SK-N-SH (cell line): ENCODE results near the gene KRTAP11-1. TPM values are rescaled to one million over a fixed set of nuclear protein-coding genes. Genes with fewer than 3 reads are reported as not detected.

Source experiments
- CTCF ChIA-PET: fragments of 300-600, 350-600 bp; formaldehyde crosslinking; extraction: SDS; loops from one replicate; lab custom pipeline; 2021; lab: Yijun Ruan, JAX
- POLR2A ChIA-PET: fragments of 350-600 bp; sonication (Branson Sonifier 250); formaldehyde crosslinking; extraction: SDS; loops from one replicate; lab custom pipeline; 2020; ENCODE audit warnings: antibody characterized with exemption, inconsistent platforms; lab: Yijun Ruan, JAX
- DNase-seq: peaks from one replicate; pipeline ENCODE4 v3.0.0; 2012
- H2AFZ ChIP-seq: fragments of 200-600 bp; sonication (generic); 2 replicates; pipeline ENCODE4 v1.8.1; 2016; ENCODE audit warnings: antibody characterized with exemption, mild to moderate bottlenecking, low read depth
- H3F3A ChIP-seq: fragments of 200-600 bp; sonication (generic); replicated peaks from 2 replicates; pipeline ENCODE3; 2016; ENCODE audit warnings: antibody characterized with exemption, mild to moderate bottlenecking; ENCODE audit not compliant: insufficient read depth
- H3K27ac ChIP-seq, 2 experiments: fragments of 200-500 bp in 1 of 2; fragments of 200-600 bp in 1 of 2; sonication (Bioruptor generic) in 1 of 2; sonication (generic), shearing (Covaris generic) in 1 of 2; 2 replicates each; pipeline versions ENCODE4 v1.5.1 to v1.6.1; 2014 to 2016; ENCODE audit warnings: low read depth in 2 of 2, inconsistent platforms in 1 of 2, low read length in 1 of 2, mild to moderate bottlenecking in 1 of 2, mixed read lengths in 1 of 2
- H3K27me3 ChIP-seq: fragments of 200-600 bp; sonication (generic), shearing (Covaris generic); 2 replicates; pipeline ENCODE4 v1.6.1; 2016; ENCODE audit warnings: mixed run types; ENCODE audit not compliant: insufficient read depth
- H3K36me3 ChIP-seq, 2 experiments: fragments of 200-500 bp in 1 of 2; fragments of 200-600 bp in 1 of 2; sonication (Bioruptor generic) in 1 of 2; sonication (generic) in 1 of 2; replicated peaks in 1 of 2; 2 replicates each; pipeline versions ENCODE3 to v1.5.1; 2014 to 2016; ENCODE audit warnings: low read length in 1 of 2, mild to moderate bottlenecking in 1 of 2; ENCODE audit not compliant: insufficient read depth in 2 of 2, control insufficient read depth in 1 of 2
- H3K4me1 ChIP-seq, 2 experiments: fragments of 200-500 bp in 1 of 2; fragments of 200-600 bp in 1 of 2; sonication (Bioruptor generic) in 1 of 2; sonication (generic), shearing (Covaris generic) in 1 of 2; 2 replicates each; pipeline versions ENCODE4 v1.5.1 to v1.6.1; 2014 to 2016; ENCODE audit warnings: low read depth in 1 of 2, low read length in 1 of 2, mixed run types in 1 of 2; ENCODE audit not compliant: insufficient read depth in 2 of 2, control insufficient read depth in 1 of 2
- H3K4me2 ChIP-seq: fragments of 200-600 bp; sonication (generic), shearing (Covaris generic); 2 replicates; pipeline ENCODE4 v1.6.1; 2017; ENCODE audit warnings: mixed run types
- H3K4me3 ChIP-seq, 2 experiments: fragments of 200-500 bp in 1 of 2; fragments of 200-600 bp in 1 of 2; sonication (Bioruptor generic) in 1 of 2; sonication (generic), shearing (Covaris generic) in 1 of 2; 2 replicates each; pipeline versions ENCODE4 v1.5.1 to v1.8.1; 2014 to 2016; ENCODE audit warnings: low read depth in 2 of 2, inconsistent platforms in 1 of 2, low read length in 1 of 2, mild to moderate bottlenecking in 1 of 2, mixed read lengths in 1 of 2, moderate library complexity in 1 of 2
- H3K79me2 ChIP-seq: fragments of 200-600 bp; sonication (generic); 2 replicates; pipeline ENCODE4 v1.8.1; 2017; ENCODE audit warnings: mild to moderate bottlenecking; ENCODE audit not compliant: insufficient read depth
- H3K9ac ChIP-seq: fragments of 200-600 bp; sonication (generic); 2 replicates; pipeline ENCODE4 v1.6.1; 2017; ENCODE audit warnings: mixed run types
- H3K9me2 ChIP-seq: fragments of 200-600 bp; sonication (generic); 2 replicates; pipeline ENCODE4 v1.6.1; 2017; ENCODE audit warnings: mixed run types
- H3K9me3 ChIP-seq: fragments of 200-600 bp; sonication (generic); 2 replicates; pipeline ENCODE4 v1.6.1; 2017; ENCODE audit warnings: mixed run types, mild to moderate bottlenecking, moderate library complexity
- H4K20me1 ChIP-seq: fragments of 200-600 bp; sonication (generic); 2 replicates; pipeline ENCODE4 v1.6.1; 2017; ENCODE audit warnings: mild to moderate bottlenecking, mixed run types; ENCODE audit not compliant: insufficient read depth
- EP300 ChIP-seq, 2 experiments: IDR thresholded peaks; 2 replicates each; pipeline versions ENCODE4 v1.4.0 to v1.6.1; 2012; ENCODE audit warnings: borderline replicate concordance in 1 of 2, low read depth in 1 of 2, low read length in 1 of 2
- EZH2phosphoT487 ChIP-seq: fragments of 200-600 bp; sonication (generic); IDR thresholded peaks from 2 replicates; pipeline ENCODE4 v1.6.1; 2017; ENCODE audit warnings: low read depth, mixed run types, mild to moderate bottlenecking, antibody characterized with exemption, moderate library complexity, borderline replicate concordance
- FOSL2 ChIP-seq: IDR thresholded peaks from 2 replicates; pipeline ENCODE4 v1.4.0; 2012; ENCODE audit warnings: low read depth, mild to moderate bottlenecking, moderate library complexity, borderline replicate concordance
- FOXM1 ChIP-seq: IDR thresholded peaks from 2 replicates; pipeline ENCODE4 v1.4.0; 2012; ENCODE audit warnings: low read depth, mild to moderate bottlenecking
- GABPA ChIP-seq: IDR thresholded peaks from 2 replicates; pipeline ENCODE4 v1.4.0; 2012; ENCODE audit warnings: low read depth, mild to moderate bottlenecking
- JUND ChIP-seq: IDR thresholded peaks from 2 replicates; pipeline ENCODE4 v1.4.0; 2012
- MEF2A ChIP-seq: IDR thresholded peaks from 2 replicates; pipeline ENCODE4 v1.4.0; 2012; ENCODE audit warnings: low read depth, borderline replicate concordance
- MXI1 ChIP-seq: IDR thresholded peaks from 2 replicates; pipeline ENCODE4 v1.6.1; 2012; ENCODE audit warnings: mild to moderate bottlenecking, low read depth, low read length, improper control_type of control experiment
- NFIC ChIP-seq: IDR thresholded peaks from 2 replicates; pipeline ENCODE4 v1.4.0; 2012; ENCODE audit warnings: borderline replicate concordance
- NRF1 ChIP-seq: IDR thresholded peaks from 2 replicates; pipeline ENCODE4 v1.6.1; 2012; ENCODE audit warnings: low read depth, mild to moderate bottlenecking, low read length
- POLR2AphosphoS5 ChIP-seq: IDR thresholded peaks from 2 replicates; pipeline ENCODE4 v1.6.1; 2012; ENCODE audit warnings: low read depth, low read length
- RAD21 ChIP-seq: IDR thresholded peaks from 2 replicates; pipeline ENCODE4 v1.6.1; 2012; ENCODE audit warnings: mild to moderate bottlenecking, low read length
- RCOR1 ChIP-seq: fragments of 150-350 bp; IDR thresholded peaks from 2 replicates; pipeline ENCODE4 v1.6.1; 2017; ENCODE audit warnings: antibody characterized with exemption, low read length
- RXRA ChIP-seq: IDR thresholded peaks from 2 replicates; pipeline ENCODE4 v1.4.0; 2012; ENCODE audit warnings: low read depth, mild to moderate bottlenecking, borderline replicate concordance
- SMC3 ChIP-seq: IDR thresholded peaks from 2 replicates; pipeline ENCODE4 v1.6.1; 2012; ENCODE audit warnings: low read depth, low read length, improper control_type of control experiment
- TAF1 ChIP-seq: IDR thresholded peaks from 2 replicates; pipeline ENCODE4 v1.6.1; 2012; ENCODE audit warnings: low read depth, mild to moderate bottlenecking, low read length, moderate library complexity, borderline replicate concordance
- TCF12 ChIP-seq: IDR thresholded peaks from 2 replicates; pipeline ENCODE4 v1.4.0; 2012
- TEAD4 ChIP-seq: IDR thresholded peaks from 2 replicates; pipeline ENCODE4 v1.4.0; 2012; ENCODE audit warnings: mild to moderate bottlenecking, borderline replicate concordance; ENCODE audit not compliant: insufficient read depth
- YY1 ChIP-seq: IDR thresholded peaks from 2 replicates; pipeline ENCODE4 v1.4.0; 2012; ENCODE audit warnings: low read depth, mild to moderate bottlenecking
- WGBS: methylation state at CpG from one replicate; pipeline ENCODE4 v1.1.6; 2017; ENCODE audit warnings: low lambda C conversion rate; 5-methylcytosine and 5-hydroxymethylcytosine counted together
- polyA plus RNA-seq, 3 experiments: library from polyadenylated mRNA; depleted of rRNA; stranded (reverse); fragments of >200 nt; gene quantifications; 2 replicates each; pipeline ENCODE4 v1.2.3, GENCODE V29; 2012
- TF ChIP-seq, protein P1 (sequence below): IDR thresholded peaks from 2 replicates; pipeline ENCODE4; 2012
- TF ChIP-seq, protein P2 (sequence below): IDR thresholded peaks from 2 replicates; pipeline ENCODE4 v1.4.0; 2012; ENCODE audit warnings: low read depth, borderline replicate concordance
- TF ChIP-seq, protein P3 (sequence below): IDR thresholded peaks from 2 replicates; pipeline ENCODE4 v1.6.1; 2012; ENCODE audit warnings: mild to moderate bottlenecking, low read depth, low read length, moderate library complexity

The KRTAP11-1 gene
- polyA plus RNA-seq, 1 of the 3 experiments (the other 2 are of a cell fraction), result not detected

DNA sequence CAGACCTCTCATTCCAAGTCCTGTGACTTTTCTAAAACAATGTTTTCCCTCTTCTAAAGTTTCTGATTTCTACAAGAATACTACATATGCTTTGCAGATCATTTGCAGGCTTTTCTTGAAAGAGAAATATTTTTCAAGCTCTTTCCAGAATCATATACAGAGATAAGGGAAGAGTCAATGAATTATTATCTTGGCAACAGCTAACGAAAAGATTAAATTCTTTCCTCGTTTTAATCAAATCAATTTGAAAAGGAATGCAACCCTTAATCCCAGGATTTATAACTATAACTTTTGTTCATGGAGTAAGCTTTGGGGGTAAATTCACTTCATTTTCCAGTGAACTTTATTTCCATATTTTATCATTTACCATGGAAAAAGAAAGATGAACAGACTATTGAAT lies 6.9 kb downstream of the KRTAP11-1 start:
- no peak for DNase-seq
- H3K27me3 ChIP-seq, result no peaks in the 10 kb centered on the region
- no peak overlapping the region for H3K4me2 ChIP-seq
- TF ChIP-seq TAF1, result no peak
- no peak for TF ChIP-seq NRF1
- no peak for TF ChIP-seq SMC3
- TF ChIP-seq EZH2phosphoT487, result no peak
- TF ChIP-seq TCF12, result no peak
- TF ChIP-seq, protein P1, sequence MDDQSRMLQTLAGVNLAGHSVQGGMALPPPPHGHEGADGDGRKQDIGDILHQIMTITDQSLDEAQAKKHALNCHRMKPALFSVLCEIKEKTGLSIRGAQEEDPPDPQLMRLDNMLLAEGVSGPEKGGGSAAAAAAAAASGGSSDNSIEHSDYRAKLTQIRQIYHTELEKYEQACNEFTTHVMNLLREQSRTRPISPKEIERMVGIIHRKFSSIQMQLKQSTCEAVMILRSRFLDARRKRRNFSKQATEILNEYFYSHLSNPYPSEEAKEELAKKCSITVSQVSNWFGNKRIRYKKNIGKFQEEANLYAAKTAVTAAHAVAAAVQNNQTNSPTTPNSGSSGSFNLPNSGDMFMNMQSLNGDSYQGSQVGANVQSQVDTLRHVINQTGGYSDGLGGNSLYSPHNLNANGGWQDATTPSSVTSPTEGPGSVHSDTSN, result no peak
- no peak for TF ChIP-seq JUND
- TF ChIP-seq, protein P2, sequence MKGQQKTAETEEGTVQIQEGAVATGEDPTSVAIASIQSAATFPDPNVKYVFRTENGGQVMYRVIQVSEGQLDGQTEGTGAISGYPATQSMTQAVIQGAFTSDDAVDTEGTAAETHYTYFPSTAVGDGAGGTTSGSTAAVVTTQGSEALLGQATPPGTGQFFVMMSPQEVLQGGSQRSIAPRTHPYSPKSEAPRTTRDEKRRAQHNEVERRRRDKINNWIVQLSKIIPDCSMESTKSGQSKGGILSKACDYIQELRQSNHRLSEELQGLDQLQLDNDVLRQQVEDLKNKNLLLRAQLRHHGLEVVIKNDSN, result no peak
- TF ChIP-seq GABPA, result no peak
- TF ChIP-seq RXRA, result no peak
- TF ChIP-seq FOSL2, result no peak
- no peak for TF ChIP-seq FOXM1
- no peak for TF ChIP-seq YY1
- no peak for TF ChIP-seq TEAD4
- TF ChIP-seq MXI1, result no peak
- TF ChIP-seq POLR2AphosphoS5, result no peak
- TF ChIP-seq, all 33 proteins: peak for 0
- H3K27ac ChIP-seq, result no peak overlapping the region
- ChIA-PET CTCF (interaction anchor here (0.7 to 1.0 kb wide), 2 partner anchors 10 to 17 kb away, joined by 3 to 4 read pairs; no protein-coding TSS in a partner anchor), POLR2A (no interaction called here)
- H3F3A ChIP-seq, result no peaks in the 10 kb centered on the region
- H3K79me2 ChIP-seq, result no peaks in the 10 kb centered on the region
- no peaks in the 10 kb centered on the region for H3K9me2 ChIP-seq
- H2AFZ ChIP-seq, result no peak overlapping the region
- no peaks in the 10 kb centered on the region for H3K36me3 ChIP-seq
- no peaks in the 10 kb centered on the region for H3K9me3 ChIP-seq
- 0% methylated on average over 2 of the region's 2 CpGs for WGBS
- H4K20me1 ChIP-seq, result no peaks in the 10 kb centered on the region
- no peaks in the 10 kb centered on the region for H3K4me1 ChIP-seq
- H3K4me3 ChIP-seq, result no peak overlapping the region
- no peak overlapping the region for H3K9ac ChIP-seq

DNA sequence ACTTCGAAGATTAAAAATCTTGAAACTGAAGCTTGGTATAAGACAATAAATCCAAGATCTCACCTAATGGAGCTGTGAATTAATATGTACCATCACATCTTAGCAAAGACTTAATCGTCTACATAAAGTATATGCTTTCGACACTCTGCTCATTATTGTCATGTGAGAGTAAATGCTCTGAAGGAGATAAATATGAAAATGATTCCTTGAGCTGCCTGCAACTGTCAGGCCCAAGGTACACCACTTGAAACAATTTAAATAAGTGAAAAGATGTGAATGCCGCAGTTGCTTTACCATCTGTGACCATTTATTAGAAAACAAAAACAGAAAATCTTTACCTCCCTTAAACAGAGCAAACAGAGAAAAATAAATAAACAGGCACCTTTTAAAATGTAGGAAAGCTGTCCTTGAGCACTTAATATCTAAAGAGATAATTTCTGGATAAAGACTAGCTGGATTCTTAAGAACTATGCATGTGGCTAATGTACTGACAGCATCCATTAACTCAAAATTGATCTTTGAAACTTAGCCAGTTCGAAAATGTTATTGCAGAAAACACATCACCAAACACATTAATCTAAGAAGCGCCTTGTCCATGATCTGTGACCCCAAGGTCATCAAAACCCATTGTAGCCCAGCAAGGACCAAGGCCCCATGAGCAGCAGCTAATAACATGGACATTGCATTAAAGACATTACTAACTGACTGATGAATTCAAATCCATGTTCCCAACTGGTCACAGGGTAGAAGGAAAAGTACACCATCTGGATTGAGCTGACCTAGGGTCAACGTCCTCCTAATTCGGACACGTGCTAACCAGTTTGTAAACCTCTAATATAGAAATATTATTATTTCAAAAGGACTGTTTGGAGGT lies 33.5 kb downstream of the KRTAP11-1 start:
- CTCF ChIA-PET, result interaction anchor here (0.9 kb wide), 1 partner anchor 9 kb away, joined by 3 read pairs; no protein-coding TSS in a partner anchor
- H3K79me2 ChIP-seq, result no peaks in the 10 kb centered on the region
- no peak overlapping the region for H2AFZ ChIP-seq
- H3K4me1 ChIP-seq, result no peaks in the 10 kb centered on the region
- no peaks in the 10 kb centered on the region for H3K27me3 ChIP-seq
- WGBS, result under 1% methylated on average over 9 of the region's 9 CpGs
- H3K36me3 ChIP-seq, result no peaks in the 10 kb centered on the region
- H4K20me1 ChIP-seq, result no peaks in the 10 kb centered on the region
- no peak overlapping the region for H3K4me3 ChIP-seq
- no peak overlapping the region for H3K27ac ChIP-seq
- no peaks in the 10 kb centered on the region for H3K9me2 ChIP-seq
- no peaks in the 10 kb centered on the region for H3F3A ChIP-seq
- no peak overlapping the region for H3K9ac ChIP-seq
- no peaks in the 10 kb centered on the region for H3K9me3 ChIP-seq
- no peak overlapping the region for H3K4me2 ChIP-seq
- no peak for DNase-seq
- POLR2A ChIA-PET, result no interaction called here
- no peak for TF ChIP-seq TCF12
- TF ChIP-seq NFIC, result no peak
- no peak for TF ChIP-seq EZH2phosphoT487
- no peak for TF ChIP-seq SMC3
- TF ChIP-seq GABPA, result no peak
- TF ChIP-seq EP300 (IDR thresholded peaks at IDR 0.05; ENCODE audit: borderline replicate concordance in 1 of 2, low read depth in 1 of 2, low read length in 1 of 2), result no peak
- TF ChIP-seq RCOR1, result no peak
- TF ChIP-seq YY1, result no peak
- TF ChIP-seq TAF1, result no peak
- TF ChIP-seq, protein P3, sequence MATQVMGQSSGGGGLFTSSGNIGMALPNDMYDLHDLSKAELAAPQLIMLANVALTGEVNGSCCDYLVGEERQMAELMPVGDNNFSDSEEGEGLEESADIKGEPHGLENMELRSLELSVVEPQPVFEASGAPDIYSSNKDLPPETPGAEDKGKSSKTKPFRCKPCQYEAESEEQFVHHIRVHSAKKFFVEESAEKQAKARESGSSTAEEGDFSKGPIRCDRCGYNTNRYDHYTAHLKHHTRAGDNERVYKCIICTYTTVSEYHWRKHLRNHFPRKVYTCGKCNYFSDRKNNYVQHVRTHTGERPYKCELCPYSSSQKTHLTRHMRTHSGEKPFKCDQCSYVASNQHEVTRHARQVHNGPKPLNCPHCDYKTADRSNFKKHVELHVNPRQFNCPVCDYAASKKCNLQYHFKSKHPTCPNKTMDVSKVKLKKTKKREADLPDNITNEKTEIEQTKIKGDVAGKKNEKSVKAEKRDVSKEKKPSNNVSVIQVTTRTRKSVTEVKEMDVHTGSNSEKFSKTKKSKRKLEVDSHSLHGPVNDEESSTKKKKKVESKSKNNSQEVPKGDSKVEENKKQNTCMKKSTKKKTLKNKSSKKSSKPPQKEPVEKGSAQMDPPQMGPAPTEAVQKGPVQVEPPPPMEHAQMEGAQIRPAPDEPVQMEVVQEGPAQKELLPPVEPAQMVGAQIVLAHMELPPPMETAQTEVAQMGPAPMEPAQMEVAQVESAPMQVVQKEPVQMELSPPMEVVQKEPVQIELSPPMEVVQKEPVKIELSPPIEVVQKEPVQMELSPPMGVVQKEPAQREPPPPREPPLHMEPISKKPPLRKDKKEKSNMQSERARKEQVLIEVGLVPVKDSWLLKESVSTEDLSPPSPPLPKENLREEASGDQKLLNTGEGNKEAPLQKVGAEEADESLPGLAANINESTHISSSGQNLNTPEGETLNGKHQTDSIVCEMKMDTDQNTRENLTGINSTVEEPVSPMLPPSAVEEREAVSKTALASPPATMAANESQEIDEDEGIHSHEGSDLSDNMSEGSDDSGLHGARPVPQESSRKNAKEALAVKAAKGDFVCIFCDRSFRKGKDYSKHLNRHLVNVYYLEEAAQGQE, result no peak
- no peak for TF ChIP-seq MEF2A
- no peak for TF ChIP-seq FOSL2
- no peak for TF ChIP-seq RAD21
